Stomach (tissue), 9 donors: ENCODE results near the gene TMEM253. TPM values are rescaled to one million over a fixed set of nuclear protein-coding genes. Genes with fewer than 3 reads are reported as not detected.
A peak's percentile ranks its signal among the peaks of the same experiment; 100 is the strongest.

Source experiments
- DNase-seq, 2 donors: peaks; one replicate each; pipeline versions ENCODE4 v3.0.0 to v3.0.0-alpha.2; 2013 to 2019
- H3K27ac ChIP-seq, 5 donors: fragments of 200-600 bp in 4 of 5; sonication (generic) in 4 of 5; one replicate each; pipeline ENCODE4 v1.5.1; 2013 to 2019; ENCODE audit warnings: mild to moderate bottlenecking in 1 of 5, moderate library complexity in 1 of 5
- H3K27me3 ChIP-seq, 3 donors: fragments of 200-600 bp; sonication (generic); one replicate each; pipeline ENCODE4 v1.5.1; 2017 to 2019; ENCODE audit warnings: mixed run types in 1 of 3
- H3K36me3 ChIP-seq, 4 donors: fragments of 200-600 bp; sonication (generic); 1 replicate in 3 of 4; 2 replicates in 1 of 4; pipeline ENCODE4 v1.5.1; 2016 to 2019
- H3K4me1 ChIP-seq, 4 donors: fragments of 200-600 bp; sonication (generic); one replicate each; pipeline ENCODE4 v1.5.1; 2016 to 2019
- H3K4me3 ChIP-seq, 4 donors: fragments of 200-600 bp; sonication (generic) in 3 of 4; one replicate each; pipeline ENCODE4 v1.5.1; 2016 to 2019; ENCODE audit warnings: mild to moderate bottlenecking in 1 of 4
- H3K9me3 ChIP-seq, 4 donors: fragments of 200-600 bp; sonication (generic); one replicate each; pipeline ENCODE4 v1.5.1; 2016 to 2019
- CTCF ChIP-seq, 7 experiments: fragments of 450-650 bp in 4 of 7; fragments of 200-600 bp in 3 of 7; sonication (generic) in 3 of 7; IDR thresholded peaks; one replicate each; pipeline ENCODE4 v1.5.1; 2016 to 2019; ENCODE audit warnings: antibody characterized with exemption in 7 of 7, control low read depth in 2 of 7, mild to moderate bottlenecking in 1 of 7
- EP300 ChIP-seq: sonication (generic); formaldehyde crosslinking; IDR thresholded peaks from one replicate; pipeline ENCODE4 v1.6.1; 2017; ENCODE audit warnings: antibody characterized with exemption
- POLR2A ChIP-seq, 4 donors: fragments of 450-650 bp; IDR thresholded peaks; one replicate each; pipeline ENCODE4 v1.6.1; 2016; ENCODE audit warnings: antibody characterized with exemption in 4 of 4, control low read depth in 2 of 4, mild to moderate bottlenecking in 1 of 4, moderate library complexity in 1 of 4
- POLR2AphosphoS5 ChIP-seq, 3 donors: sonication (generic); formaldehyde crosslinking; IDR thresholded peaks; one replicate each; pipeline ENCODE4 v1.6.1; 2016; ENCODE audit warnings: antibody characterized with exemption in 3 of 3
- WGBS, 5 donors: extraction: QIAGEN DNeasy Blood & Tissue Kit in 3 of 5; methylation state at CpG; one replicate each; pipeline versions ENCODE4 v1.1.5 to v1.1.7; 2013 to 2018; 5-methylcytosine and 5-hydroxymethylcytosine counted together
- intact Hi-C: fragments of 100-400 bp; cut with DNase I; formaldehyde crosslinking; loops from one replicate; pipeline ENCODE4 v1.15.1; 2023; ENCODE audit warnings: low total_unique reads
- polyA plus RNA-seq, 3 donors: library from polyadenylated mRNA; stranded (reverse); fragments of 200-250 nt; gene quantifications; one replicate each; pipeline ENCODE4 v1.2.3, GENCODE V29; 2013
- total RNA-seq, 5 donors: library from RNA; depleted of rRNA; stranded (reverse); fragments of >200 nt; gene quantifications; one replicate each; pipeline versions ENCODE4 v1.1.0 to v1.2.3, GENCODE V29; 2014 to 2016
- donor health status: healthy with polysubstance abuse.
- donor health status: Bipolar disorder and iron deficiency.
- donor health status: healthy.

Gene TMEM253
- total and polyA plus RNA-seq, 8 donors = 0.43 to 8.1 (median 1.1) TPM; not detected in 2

- H3K4me3 ChIP-seq = no peak overlapping the region
- peaks cover 36 to 79% (median 58%) of the 10 kb centered on the region in 4 donors for H3K4me1 ChIP-seq
- WGBS, 5 donors = 74 to 90% (median 87%) methylated on average over 5 to 8 of the region's 8 CpGs
Observed at GRCh38 chr14:21101802-21102413, 1.0 kb downstream of the TMEM253 start.

GRCh38 chr14:21102521-21103410 lies 1.9 kb downstream of the TMEM253 start:
- H3K4me3 ChIP-seq = peak overlapping the region; percentile 62 to 71 (median 66)
- no peaks in the 10 kb centered on the region for H3K9me3 ChIP-seq
- H3K27ac ChIP-seq = peak overlapping the region; percentile 93 to 99 (median 97)
- no peak for TF ChIP-seq EP300
- no peak for TF ChIP-seq POLR2AphosphoS5 (IDR thresholded peaks at IDR 0.05)
- no peak for TF ChIP-seq CTCF (IDR thresholded peaks at IDR 0.05)
- no peak for TF ChIP-seq POLR2A (IDR thresholded peaks at IDR 0.05)
- no peaks in the 10 kb centered on the region for H3K27me3 ChIP-seq
- 10 to 19% (median 11%) methylated on average over 9 of the region's 9 CpGs for WGBS, 5 donors
- no peaks in the 10 kb centered on the region for H3K36me3 ChIP-seq
- intact Hi-C loops = no loop called here
- H3K4me1 ChIP-seq = peaks cover 28 to 75% (median 53%) of the 10 kb centered on the region in 4 donors
- peak in 1 of 2 donors; percentile 58 for DNase-seq

More at GRCh38 chr14:21101802-21102413, 1.0 kb downstream of the TMEM253 start:
- H3K27ac ChIP-seq = no peak overlapping the region
- TF ChIP-seq EP300 = no peak
- no peak for TF ChIP-seq POLR2AphosphoS5 (IDR thresholded peaks at IDR 0.05)
- TF ChIP-seq POLR2A (IDR thresholded peaks at IDR 0.05) = no peak
- no peak for TF ChIP-seq CTCF (IDR thresholded peaks at IDR 0.05)
- no peaks in the 10 kb centered on the region for H3K36me3 ChIP-seq
- no peaks in the 10 kb centered on the region for H3K9me3 ChIP-seq
- no peak for DNase-seq
- intact Hi-C loops = no loop called here
- H3K27me3 ChIP-seq = no peaks in the 10 kb centered on the region

- Histone ChIP-seq H3K9me3 (no peaks in the 10 kb centered on the region), H3K27ac (peak overlapping the region; percentile 93 to 99 (median 97)), H3K4me3 (peak overlapping the region; percentile 62 to 71 (median 66)), H3K4me1 (peaks cover 27 to 73% (median 52%) of the 10 kb centered on the region in 4 donors), H3K36me3 (no peaks in the 10 kb centered on the region), H3K27me3 (no peaks in the 10 kb centered on the region)
- TF ChIP-seq POLR2A (IDR thresholded peaks at IDR 0.05) (no peak), POLR2AphosphoS5 (IDR thresholded peaks at IDR 0.05) (peak; percentile 12 to 66 (median 34)), CTCF (IDR thresholded peaks at IDR 0.05) (peak in 2 of 7 experiments; percentile 67 to 84)
- DNase-seq = no peak
- intact Hi-C loops = no loop called here
- WGBS, 5 donors = 0% methylated on average over 9 of the region's 9 CpGs
Observed at GRCh38 chr14:21103411-21103709, 2.5 kb downstream of the TMEM253 start.

GRCh38 chr14:21103710-21104447 lies 3.0 kb downstream of the TMEM253 start:
- no peaks in the 10 kb centered on the region for H3K36me3 ChIP-seq
- 0 to 1% (median 0%) methylated on average over 38 to 62 of the region's 62 CpGs for WGBS, 5 donors
- peak overlapping the region; percentile 93 to 99 (median 97) for H3K27ac ChIP-seq
- TF ChIP-seq CTCF (IDR thresholded peaks at IDR 0.05) (peak in 4 of 7 experiments; percentile 7 to 91 (median 66)), EP300 (no peak), POLR2A (IDR thresholded peaks at IDR 0.05) (peak in 2 of 4 donors; percentile 51 to 58), POLR2AphosphoS5 (IDR thresholded peaks at IDR 0.05) (peak; percentile 79 to 93 (median 82))
- peak; percentile 96 to 98 for DNase-seq
- H3K4me3 ChIP-seq = peak overlapping the region; percentile 62 to 71 (median 66)
- intact Hi-C loops = no loop called here
- no peaks in the 10 kb centered on the region for H3K9me3 ChIP-seq
- peaks cover 27 to 69% (median 49%) of the 10 kb centered on the region in 4 donors for H3K4me1 ChIP-seq
- H3K27me3 ChIP-seq = no peaks in the 10 kb centered on the region
